ENCODE results near the gene MYBPC2. TPM values are rescaled to one million over a fixed set of nuclear protein-coding genes. Genes with fewer than 3 reads are reported as not detected.

Gene MYBPC2
- total RNA-seq, 2 experiments from 2014 or later: 0.08 TPM; not detected in 1

- Histone ChIP-seq H3K9me3 (ENCODE audit: control insufficient read depth in 1 of 2, insufficient read depth in 1 of 2, low read length in 2 of 2) (no peaks in the 10 kb centered on the region), H3K36me3 (ENCODE audit: insufficient read depth, low read length) (peaks cover 22% of the 10 kb centered on the region), H3K4me3 (ENCODE audit: low read length) (no peak overlapping the region), H3K27ac (ENCODE audit: low read depth in 1 of 2, low read length in 2 of 2) (no peak overlapping the region), H3K4me1 (ENCODE audit: insufficient read depth, low read length) (peaks cover under 1% of the 10 kb centered on the region), H3K27me3 (ENCODE audit: control insufficient read depth in 1 of 2, insufficient read depth in 2 of 2, low read length in 2 of 2) (no peaks in the 10 kb centered on the region)
- no peaks in the 10 kb centered on the region for H3K27me3 Mint-ChIP-seq
- no peak overlapping the region for H3K27ac Mint-ChIP-seq
- no peaks in the 10 kb centered on the region for H3K9me3 Mint-ChIP-seq
- H3K4me3 Mint-ChIP-seq: no peak overlapping the region
- H3K4me1 Mint-ChIP-seq (ENCODE audit: low read depth): no peaks in the 10 kb centered on the region
- DNase-seq (no peak), ATAC-seq (ENCODE audit: poor library complexity) (no peak)
- intact Hi-C loops (cut with DNase I, micrococcal nuclease): no loop called here
- ChIA-PET CTCF (no interaction called here), POLR2A (no interaction called here)
- H3K36me3 Mint-ChIP-seq (ENCODE audit: low read depth): peaks cover 35% of the 10 kb centered on the region
- TF ChIP-seq CTCF (IDR thresholded peaks at IDR 0.05): no peak
Measured at GRCh38 chr19:50409347-50409746, 23.3 kb upstream of the MYBPC2 start.

GRCh38 chr19:50410109-50410508, 22.6 kb upstream of the MYBPC2 start:
- peaks cover 8% of the 10 kb centered on the region for H3K4me1 ChIP-seq (ENCODE audit: insufficient read depth, low read length)
- H3K36me3 Mint-ChIP-seq (ENCODE audit: low read depth): peaks cover 33% of the 10 kb centered on the region
- ChIA-PET CTCF (no interaction called here), POLR2A (no interaction called here)
- no peak for DNase-seq
- no peaks in the 10 kb centered on the region for H3K4me1 Mint-ChIP-seq (ENCODE audit: low read depth)
- no peak overlapping the region for H3K27ac ChIP-seq (ENCODE audit: low read depth in 1 of 2, low read length in 2 of 2)
- no peaks in the 10 kb centered on the region for H3K9me3 ChIP-seq (ENCODE audit: control insufficient read depth in 1 of 2, insufficient read depth in 1 of 2, low read length in 2 of 2)
- TF ChIP-seq CTCF (IDR thresholded peaks at IDR 0.05): no peak
- H3K9me3 Mint-ChIP-seq: no peaks in the 10 kb centered on the region
- H3K4me3 ChIP-seq (ENCODE audit: low read length): no peak overlapping the region
- no peak overlapping the region for H3K4me3 Mint-ChIP-seq
- no peak overlapping the region for H3K27ac Mint-ChIP-seq
- no peaks in the 10 kb centered on the region for H3K27me3 Mint-ChIP-seq
- H3K27me3 ChIP-seq (ENCODE audit: control insufficient read depth in 1 of 2, insufficient read depth in 2 of 2, low read length in 2 of 2): no peaks in the 10 kb centered on the region
- no peak for ATAC-seq (ENCODE audit: poor library complexity)
- intact Hi-C loops (cut with DNase I, micrococcal nuclease): no loop called here
- H3K36me3 ChIP-seq (ENCODE audit: insufficient read depth, low read length): peaks cover 22% of the 10 kb centered on the region

- Mint-ChIP-seq H3K27me3 (no peaks in the 10 kb centered on the region), H3K4me1 (ENCODE audit: low read depth) (no peaks in the 10 kb centered on the region), H3K36me3 (ENCODE audit: low read depth) (peaks cover 13% of the 10 kb centered on the region), H3K9me3 (no peaks in the 10 kb centered on the region), H3K27ac (no peak overlapping the region), H3K4me3 (no peak overlapping the region)
- ATAC-seq (ENCODE audit: poor library complexity) (no peak), DNase-seq (no peak)
- Histone ChIP-seq H3K27me3 (ENCODE audit: control insufficient read depth in 1 of 2, insufficient read depth in 2 of 2, low read length in 2 of 2) (no peaks in the 10 kb centered on the region), H3K27ac (ENCODE audit: low read depth in 1 of 2, low read length in 2 of 2) (no peak overlapping the region), H3K36me3 (ENCODE audit: insufficient read depth, low read length) (peaks cover 12% of the 10 kb centered on the region), H3K9me3 (ENCODE audit: control insufficient read depth in 1 of 2, insufficient read depth in 1 of 2, low read length in 2 of 2) (no peaks in the 10 kb centered on the region), H3K4me1 (ENCODE audit: insufficient read depth, low read length) (peaks cover 10% of the 10 kb centered on the region), H3K4me3 (ENCODE audit: low read length) (no peak overlapping the region)
- intact Hi-C loops (cut with DNase I, micrococcal nuclease): loop anchor here in 1 of 2 experiments (2.0 kb wide), 1 partner anchor 20 kb away; no protein-coding TSS in a partner anchor
- ChIA-PET POLR2A (interaction anchor here (1.5 kb wide), 1 partner anchor 99 kb away, joined by 3 read pairs; the partner anchor contains the start of gene JOSD2), CTCF (interaction anchor here (1.4 kb wide), 1 partner anchor 55 kb away, joined by 4 read pairs; no protein-coding TSS in a partner anchor)
- TF ChIP-seq CTCF (IDR thresholded peaks at IDR 0.05): no peak
Measured at GRCh38 chr19:50412419-50412818, 20.3 kb upstream of the MYBPC2 start.
